Smooth muscle cell of the brain vasculature (primary cell): ENCODE results near the gene AEBP1.

ENCODE experiments used
- DNase-seq: peaks from one replicate; pipeline ENCODE4 v3.0.0-alpha.2; 2012; ENCODE audit warnings: low read depth, low spot score

The AEBP1 gene

GRCh38 chr7:44104860-44105771 is 971 bp downstream of the AEBP1 start:
- no peak for DNase-seq

GRCh38 chr7:44105832-44106231 is 1.7 kb downstream of the AEBP1 start:
- no peak for DNase-seq

GRCh38 chr7:44106311-44107065 is 2.3 kb downstream of the AEBP1 start:
- DNase-seq, result no peak

GRCh38 chr7:44107116-44107960 is 3.2 kb downstream of the AEBP1 start:
- no peak for DNase-seq

GRCh38 chr7:44107961-44108767 is 4.0 kb downstream of the AEBP1 start:
- DNase-seq, result no peak

GRCh38 chr7:44108768-44109750 is 4.9 kb downstream of the AEBP1 start:
- DNase-seq, result no peak

GRCh38 chr7:44109991-44110390 is 5.8 kb downstream of the AEBP1 start:
- no peak for DNase-seq

- DNase-seq, result no peak
Measured at GRCh38 chr7:44110719-44111635, 6.8 kb downstream of the AEBP1 start.

GRCh38 chr7:44111761-44112160 is 7.6 kb downstream of the AEBP1 start:
- DNase-seq, result no peak

- DNase-seq, result no peak
Measured at GRCh38 chr7:44112231-44112996, 8.3 kb downstream of the AEBP1 start.

GRCh38 chr7:44112997-44113763 is 9.0 kb downstream of the AEBP1 start:
- DNase-seq, result no peak

GRCh38 chr7:44113764-44114354 is 9.7 kb downstream of the AEBP1 start:
- no peak for DNase-seq

- DNase-seq, result no peak
Measured at GRCh38 chr7:44114586-44115310, 10.6 kb downstream of the AEBP1 start.

GRCh38 chr7:44116087-44116788 is 12.1 kb downstream of the AEBP1 start:
- no peak for DNase-seq
